ENCODE measurements around the gene TMEM19.

DNA sequence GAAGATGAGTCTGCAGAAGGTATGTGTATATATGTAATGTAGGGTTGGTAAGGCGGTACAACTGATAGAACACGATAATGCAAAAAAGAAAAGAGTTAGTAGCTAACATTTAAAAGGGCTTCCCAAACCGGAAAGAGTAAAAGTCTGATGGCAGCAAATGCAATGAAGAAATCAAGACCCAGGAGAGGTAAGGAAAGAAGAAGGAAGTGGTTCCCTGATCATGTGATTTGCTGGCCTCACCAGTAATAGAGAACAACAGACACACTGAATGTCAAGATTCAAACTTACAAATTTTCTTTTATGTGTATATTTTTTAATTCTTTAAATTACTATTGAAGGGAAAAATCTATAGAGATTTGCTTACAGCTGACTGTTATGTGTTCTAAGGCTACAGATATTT, 40.6 kb upstream of the TMEM19 start:
- TF ChIP-seq, protein P1, sequence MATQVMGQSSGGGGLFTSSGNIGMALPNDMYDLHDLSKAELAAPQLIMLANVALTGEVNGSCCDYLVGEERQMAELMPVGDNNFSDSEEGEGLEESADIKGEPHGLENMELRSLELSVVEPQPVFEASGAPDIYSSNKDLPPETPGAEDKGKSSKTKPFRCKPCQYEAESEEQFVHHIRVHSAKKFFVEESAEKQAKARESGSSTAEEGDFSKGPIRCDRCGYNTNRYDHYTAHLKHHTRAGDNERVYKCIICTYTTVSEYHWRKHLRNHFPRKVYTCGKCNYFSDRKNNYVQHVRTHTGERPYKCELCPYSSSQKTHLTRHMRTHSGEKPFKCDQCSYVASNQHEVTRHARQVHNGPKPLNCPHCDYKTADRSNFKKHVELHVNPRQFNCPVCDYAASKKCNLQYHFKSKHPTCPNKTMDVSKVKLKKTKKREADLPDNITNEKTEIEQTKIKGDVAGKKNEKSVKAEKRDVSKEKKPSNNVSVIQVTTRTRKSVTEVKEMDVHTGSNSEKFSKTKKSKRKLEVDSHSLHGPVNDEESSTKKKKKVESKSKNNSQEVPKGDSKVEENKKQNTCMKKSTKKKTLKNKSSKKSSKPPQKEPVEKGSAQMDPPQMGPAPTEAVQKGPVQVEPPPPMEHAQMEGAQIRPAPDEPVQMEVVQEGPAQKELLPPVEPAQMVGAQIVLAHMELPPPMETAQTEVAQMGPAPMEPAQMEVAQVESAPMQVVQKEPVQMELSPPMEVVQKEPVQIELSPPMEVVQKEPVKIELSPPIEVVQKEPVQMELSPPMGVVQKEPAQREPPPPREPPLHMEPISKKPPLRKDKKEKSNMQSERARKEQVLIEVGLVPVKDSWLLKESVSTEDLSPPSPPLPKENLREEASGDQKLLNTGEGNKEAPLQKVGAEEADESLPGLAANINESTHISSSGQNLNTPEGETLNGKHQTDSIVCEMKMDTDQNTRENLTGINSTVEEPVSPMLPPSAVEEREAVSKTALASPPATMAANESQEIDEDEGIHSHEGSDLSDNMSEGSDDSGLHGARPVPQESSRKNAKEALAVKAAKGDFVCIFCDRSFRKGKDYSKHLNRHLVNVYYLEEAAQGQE (IDR thresholded peaks at IDR 0.05; ENCODE audit: low read depth, low read length), result no peak
- TF ChIP-seq NRF1 (IDR thresholded peaks at IDR 0.05; ENCODE audit: low read depth, low read length), result no peak
- TF ChIP-seq FOXM1 (IDR thresholded peaks at IDR 0.05; ENCODE audit: low read depth), result no peak
- no peak for TF ChIP-seq POLR2AphosphoS5 (IDR thresholded peaks at IDR 0.05; ENCODE audit: low read depth, low read length)
- TF ChIP-seq, protein P2, sequence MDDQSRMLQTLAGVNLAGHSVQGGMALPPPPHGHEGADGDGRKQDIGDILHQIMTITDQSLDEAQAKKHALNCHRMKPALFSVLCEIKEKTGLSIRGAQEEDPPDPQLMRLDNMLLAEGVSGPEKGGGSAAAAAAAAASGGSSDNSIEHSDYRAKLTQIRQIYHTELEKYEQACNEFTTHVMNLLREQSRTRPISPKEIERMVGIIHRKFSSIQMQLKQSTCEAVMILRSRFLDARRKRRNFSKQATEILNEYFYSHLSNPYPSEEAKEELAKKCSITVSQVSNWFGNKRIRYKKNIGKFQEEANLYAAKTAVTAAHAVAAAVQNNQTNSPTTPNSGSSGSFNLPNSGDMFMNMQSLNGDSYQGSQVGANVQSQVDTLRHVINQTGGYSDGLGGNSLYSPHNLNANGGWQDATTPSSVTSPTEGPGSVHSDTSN (IDR thresholded peaks at IDR 0.05), result no peak
- no peak for TF ChIP-seq RAD21 (IDR thresholded peaks at IDR 0.05; ENCODE audit: low read length)
- TF ChIP-seq, protein P3, sequence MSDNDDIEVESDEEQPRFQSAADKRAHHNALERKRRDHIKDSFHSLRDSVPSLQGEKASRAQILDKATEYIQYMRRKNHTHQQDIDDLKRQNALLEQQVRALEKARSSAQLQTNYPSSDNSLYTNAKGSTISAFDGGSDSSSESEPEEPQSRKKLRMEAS (IDR thresholded peaks at IDR 0.05; ENCODE audit: low read depth), result no peak
- TF ChIP-seq CTCF (IDR thresholded peaks at IDR 0.05), result no peak
- no peak for TF ChIP-seq YY1 (IDR thresholded peaks at IDR 0.05; ENCODE audit: low read depth)

All from SK-N-SH (cell line).